ENCODE measurements around the gene SLC4A7.

DNA sequence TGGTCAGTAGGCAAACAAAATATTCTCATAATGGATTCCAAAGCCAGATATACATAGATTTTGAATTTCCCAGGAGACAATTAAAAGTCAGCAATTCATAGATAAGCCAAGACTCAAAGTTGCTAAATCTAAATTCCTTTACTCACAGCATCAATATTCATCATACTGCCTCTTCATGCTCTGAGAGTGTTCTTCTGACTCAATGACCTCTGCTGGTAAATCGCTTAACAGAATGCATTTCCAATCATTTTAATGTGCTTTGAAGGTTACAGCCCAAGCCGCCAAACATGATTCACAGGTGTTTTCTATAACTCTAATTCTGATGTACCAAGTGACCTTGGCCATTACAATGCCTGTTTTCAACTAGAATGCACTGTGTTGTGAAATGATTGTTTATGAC is 24.2 kb upstream of the SLC4A7 start:
- TF ChIP-seq CHD2 (IDR thresholded peaks at IDR 0.05; ENCODE audit: low read length, partially characterized antibody) (no peak), RFX5 (IDR thresholded peaks at IDR 0.05; ENCODE audit: low read length) (no peak), POLR2AphosphoS5 (IDR thresholded peaks at IDR 0.05; ENCODE audit: low read depth, low read length) (no peak), TAF1 (IDR thresholded peaks at IDR 0.05; ENCODE audit: borderline replicate concordance, low read depth, low read length) (no peak), YY1 (IDR thresholded peaks at IDR 0.05; ENCODE audit: low read depth) (no peak), GABPA (IDR thresholded peaks at IDR 0.05; ENCODE audit: low read depth) (no peak), RAD21 (IDR thresholded peaks at IDR 0.05; ENCODE audit: low read length) (no peak), FOSL2 (IDR thresholded peaks at IDR 0.05; ENCODE audit: borderline replicate concordance, low read depth) (no peak), FOXM1 (IDR thresholded peaks at IDR 0.05; ENCODE audit: low read depth) (no peak)
- TF ChIP-seq, protein P1, sequence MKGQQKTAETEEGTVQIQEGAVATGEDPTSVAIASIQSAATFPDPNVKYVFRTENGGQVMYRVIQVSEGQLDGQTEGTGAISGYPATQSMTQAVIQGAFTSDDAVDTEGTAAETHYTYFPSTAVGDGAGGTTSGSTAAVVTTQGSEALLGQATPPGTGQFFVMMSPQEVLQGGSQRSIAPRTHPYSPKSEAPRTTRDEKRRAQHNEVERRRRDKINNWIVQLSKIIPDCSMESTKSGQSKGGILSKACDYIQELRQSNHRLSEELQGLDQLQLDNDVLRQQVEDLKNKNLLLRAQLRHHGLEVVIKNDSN (IDR thresholded peaks at IDR 0.05; ENCODE audit: borderline replicate concordance, low read depth) = no peak
- TF ChIP-seq, protein P2, sequence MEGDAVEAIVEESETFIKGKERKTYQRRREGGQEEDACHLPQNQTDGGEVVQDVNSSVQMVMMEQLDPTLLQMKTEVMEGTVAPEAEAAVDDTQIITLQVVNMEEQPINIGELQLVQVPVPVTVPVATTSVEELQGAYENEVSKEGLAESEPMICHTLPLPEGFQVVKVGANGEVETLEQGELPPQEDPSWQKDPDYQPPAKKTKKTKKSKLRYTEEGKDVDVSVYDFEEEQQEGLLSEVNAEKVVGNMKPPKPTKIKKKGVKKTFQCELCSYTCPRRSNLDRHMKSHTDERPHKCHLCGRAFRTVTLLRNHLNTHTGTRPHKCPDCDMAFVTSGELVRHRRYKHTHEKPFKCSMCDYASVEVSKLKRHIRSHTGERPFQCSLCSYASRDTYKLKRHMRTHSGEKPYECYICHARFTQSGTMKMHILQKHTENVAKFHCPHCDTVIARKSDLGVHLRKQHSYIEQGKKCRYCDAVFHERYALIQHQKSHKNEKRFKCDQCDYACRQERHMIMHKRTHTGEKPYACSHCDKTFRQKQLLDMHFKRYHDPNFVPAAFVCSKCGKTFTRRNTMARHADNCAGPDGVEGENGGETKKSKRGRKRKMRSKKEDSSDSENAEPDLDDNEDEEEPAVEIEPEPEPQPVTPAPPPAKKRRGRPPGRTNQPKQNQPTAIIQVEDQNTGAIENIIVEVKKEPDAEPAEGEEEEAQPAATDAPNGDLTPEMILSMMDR (IDR thresholded peaks at IDR 0.05) = no peak
- TF ChIP-seq, protein P3, sequence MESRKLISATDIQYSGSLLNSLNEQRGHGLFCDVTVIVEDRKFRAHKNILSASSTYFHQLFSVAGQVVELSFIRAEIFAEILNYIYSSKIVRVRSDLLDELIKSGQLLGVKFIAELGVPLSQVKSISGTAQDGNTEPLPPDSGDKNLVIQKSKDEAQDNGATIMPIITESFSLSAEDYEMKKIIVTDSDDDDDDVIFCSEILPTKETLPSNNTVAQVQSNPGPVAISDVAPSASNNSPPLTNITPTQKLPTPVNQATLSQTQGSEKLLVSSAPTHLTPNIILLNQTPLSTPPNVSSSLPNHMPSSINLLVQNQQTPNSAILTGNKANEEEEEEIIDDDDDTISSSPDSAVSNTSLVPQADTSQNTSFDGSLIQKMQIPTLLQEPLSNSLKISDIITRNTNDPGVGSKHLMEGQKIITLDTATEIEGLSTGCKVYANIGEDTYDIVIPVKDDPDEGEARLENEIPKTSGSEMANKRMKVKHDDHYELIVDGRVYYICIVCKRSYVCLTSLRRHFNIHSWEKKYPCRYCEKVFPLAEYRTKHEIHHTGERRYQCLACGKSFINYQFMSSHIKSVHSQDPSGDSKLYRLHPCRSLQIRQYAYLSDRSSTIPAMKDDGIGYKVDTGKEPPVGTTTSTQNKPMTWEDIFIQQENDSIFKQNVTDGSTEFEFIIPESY (IDR thresholded peaks at IDR 0.05; ENCODE audit: borderline replicate concordance, low read depth) = no peak

All from SK-N-SH (cell line).